GM18499 (cell line): ENCODE data around the gene RFX5.
A peak's percentile ranks its signal among the peaks of the same experiment; 100 is the strongest.
"Not testable (repeated sequence)": the region's sequence is repeated elsewhere in the genome, so short reads cannot be mapped to it uniquely, and the experiment has no call there.

Experiments
- ATAC-seq: cut with Tn5 transposase; IDR thresholded peaks from one replicate; pipeline ENCODE4 v1.9.1; 2021; ENCODE audit warnings: moderate number of reproducible peaks; ENCODE audit not compliant: insufficient read depth, unreplicated experiment

The RFX5 gene

DNA sequence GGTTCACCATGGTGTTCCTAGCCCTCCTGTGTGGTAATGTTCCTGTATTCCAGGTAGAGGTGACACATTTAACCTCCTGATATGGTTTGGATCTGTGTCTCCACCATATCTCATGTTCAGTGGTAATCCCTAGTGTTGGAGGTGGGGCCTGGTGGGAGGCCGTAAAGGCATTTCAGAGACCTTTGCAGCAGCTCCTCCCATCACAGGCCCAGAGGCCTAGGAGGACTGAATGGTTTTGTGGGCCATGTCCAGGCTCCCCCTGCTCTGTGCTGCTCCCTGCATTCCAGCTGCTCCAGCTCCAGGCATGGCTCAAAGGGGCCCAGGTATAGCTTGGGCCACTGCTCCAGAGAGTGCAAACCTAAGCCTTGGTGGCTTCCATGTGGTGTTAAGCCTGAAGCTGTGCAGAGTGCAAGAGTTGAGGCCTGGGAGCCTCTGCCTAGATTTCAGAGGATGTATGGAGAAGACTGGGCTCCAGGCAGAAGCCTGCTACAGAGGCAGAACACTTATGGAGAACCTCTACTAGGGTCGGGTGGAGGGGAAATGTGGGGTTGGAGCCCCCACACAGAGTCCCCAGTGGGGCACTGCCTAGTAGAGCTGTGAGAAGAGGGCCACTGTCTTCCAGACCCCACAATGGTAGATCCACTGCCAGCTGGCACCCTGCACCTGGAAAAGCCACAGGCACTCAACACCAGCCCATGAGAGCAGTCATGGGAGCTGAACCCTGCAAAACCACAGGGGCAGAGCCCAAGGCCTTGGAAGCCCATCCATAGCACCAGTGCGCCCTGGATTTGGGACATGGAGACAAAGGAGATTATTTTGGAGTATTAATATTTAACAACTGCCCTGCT is 15.5 kb upstream of the RFX5 start:
- no peak for ATAC-seq

DNA sequence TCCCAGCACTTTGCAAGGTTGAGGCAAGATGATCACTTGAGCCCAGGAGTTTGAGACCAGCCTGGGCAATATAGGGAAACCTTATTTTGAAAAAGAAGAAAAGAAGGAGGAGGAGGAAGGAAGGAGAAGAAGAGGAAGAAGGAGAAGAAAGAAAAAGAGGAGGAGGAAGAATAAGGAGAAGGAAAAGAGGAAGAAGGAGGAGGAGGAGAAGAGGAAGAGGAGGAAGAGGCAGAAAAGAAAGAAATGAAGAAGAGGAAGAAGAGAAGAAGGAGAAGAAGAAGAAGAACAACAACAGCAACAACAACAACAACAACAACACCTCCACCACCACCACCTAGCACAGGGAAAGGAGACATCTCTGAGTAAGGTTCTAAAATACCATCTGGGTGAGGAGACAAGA is 14.8 kb upstream of the RFX5 start:
- no peak for ATAC-seq

GRCh38 chr1:151356696-151357095 is 9.6 kb upstream of the RFX5 start:
- no peak for ATAC-seq

- ATAC-seq: no peak
Measured at GRCh38 chr1:151352021-151352718, 5.1 kb upstream of the RFX5 start.

GRCh38 chr1:151350323-151350722 is 3.3 kb upstream of the RFX5 start:
- ATAC-seq: not testable (repeated sequence)

GRCh38 chr1:151347523-151348246 is 633 bp upstream of the RFX5 start:
- peak; percentile 10 for ATAC-seq

DNA sequence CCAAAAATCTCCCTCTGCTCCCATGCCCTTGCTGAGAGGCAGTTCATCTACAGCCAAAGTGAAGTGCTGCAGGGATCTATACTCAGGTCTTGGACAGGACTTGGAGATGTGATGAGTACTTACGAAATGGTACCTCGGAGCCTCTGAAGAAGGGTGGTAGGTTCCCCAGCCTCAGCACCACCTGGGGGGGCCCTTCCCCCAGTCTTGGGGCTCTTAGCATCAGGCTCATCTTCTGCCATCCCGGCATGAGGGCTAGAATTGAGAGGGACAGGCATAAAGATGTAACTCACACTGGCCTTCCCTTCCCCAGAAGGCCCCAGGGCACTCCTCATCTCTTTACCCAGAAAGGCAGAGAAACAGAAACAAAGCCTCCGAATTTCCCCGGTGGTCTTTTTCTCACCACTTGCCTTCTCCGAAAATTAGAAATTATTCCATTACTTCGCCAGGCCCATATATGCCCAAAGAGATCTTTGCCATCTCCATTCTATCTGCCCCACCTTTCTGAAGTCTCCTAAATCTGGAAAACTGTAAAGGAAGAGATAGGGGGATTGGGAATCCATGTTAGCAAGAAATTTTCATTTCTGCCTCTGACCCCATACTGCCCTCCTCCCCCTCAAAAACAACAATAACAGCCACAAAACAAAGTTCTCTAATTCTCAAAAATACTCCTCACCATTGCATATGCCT is 827 bp downstream of the RFX5 start:
- no peak for ATAC-seq

DNA sequence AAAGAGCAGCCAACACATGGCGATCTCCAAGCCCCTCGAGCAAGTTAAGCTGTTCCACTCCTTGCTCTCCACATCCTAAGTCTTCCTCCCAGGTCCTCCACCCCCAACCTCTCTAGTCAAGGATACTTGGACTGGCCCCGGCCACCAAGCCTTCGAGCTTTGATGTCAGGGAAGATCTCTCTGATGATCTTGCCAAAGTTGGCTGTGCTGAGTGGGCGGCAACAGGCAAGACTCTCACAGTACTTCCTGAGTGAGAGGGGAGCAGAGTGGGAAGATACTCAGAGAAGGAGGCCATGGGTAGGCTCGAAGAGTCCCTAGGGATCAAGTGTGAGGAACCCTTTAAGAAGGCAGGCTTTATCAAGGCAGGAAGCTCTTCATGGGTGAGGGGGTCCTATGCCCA is 2.8 kb downstream of the RFX5 start:
- no peak for ATAC-seq

GRCh38 chr1:151343587-151343986 is 3.5 kb downstream of the RFX5 start:
- ATAC-seq: no peak

GRCh38 chr1:151342569-151342968 is 4.5 kb downstream of the RFX5 start:
- no peak for ATAC-seq

- ATAC-seq: no peak
Measured at GRCh38 chr1:151342021-151342420, 5.0 kb downstream of the RFX5 start.

GRCh38 chr1:151340870-151341754 is 5.9 kb downstream of the RFX5 start:
- no peak for ATAC-seq

- ATAC-seq: no peak
Measured at GRCh38 chr1:151336556-151336955, 10.5 kb downstream of the RFX5 start.

DNA sequence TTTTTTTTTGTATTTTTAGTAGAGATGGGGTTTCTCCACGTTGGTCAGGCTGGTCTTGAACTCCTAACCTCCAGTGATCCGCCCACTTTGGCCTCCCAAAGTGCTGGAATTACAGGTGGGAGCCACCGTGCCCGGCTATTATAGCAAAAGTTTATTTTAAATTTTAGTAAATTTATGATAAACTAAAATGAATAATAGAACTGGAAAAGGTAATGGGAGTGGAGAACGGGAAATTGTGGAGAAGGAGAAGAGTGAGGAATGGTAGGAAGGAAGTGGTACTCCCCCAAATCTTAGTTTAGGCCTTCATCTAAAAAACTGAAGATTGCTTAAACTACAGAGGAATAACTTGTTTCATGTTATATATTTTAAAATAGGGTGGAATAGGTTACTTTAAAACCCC is 12.2 kb downstream of the RFX5 start:
- no peak for ATAC-seq

GRCh38 chr1:151327903-151328674 is 19.0 kb downstream of the RFX5 start:
- no peak for ATAC-seq

DNA sequence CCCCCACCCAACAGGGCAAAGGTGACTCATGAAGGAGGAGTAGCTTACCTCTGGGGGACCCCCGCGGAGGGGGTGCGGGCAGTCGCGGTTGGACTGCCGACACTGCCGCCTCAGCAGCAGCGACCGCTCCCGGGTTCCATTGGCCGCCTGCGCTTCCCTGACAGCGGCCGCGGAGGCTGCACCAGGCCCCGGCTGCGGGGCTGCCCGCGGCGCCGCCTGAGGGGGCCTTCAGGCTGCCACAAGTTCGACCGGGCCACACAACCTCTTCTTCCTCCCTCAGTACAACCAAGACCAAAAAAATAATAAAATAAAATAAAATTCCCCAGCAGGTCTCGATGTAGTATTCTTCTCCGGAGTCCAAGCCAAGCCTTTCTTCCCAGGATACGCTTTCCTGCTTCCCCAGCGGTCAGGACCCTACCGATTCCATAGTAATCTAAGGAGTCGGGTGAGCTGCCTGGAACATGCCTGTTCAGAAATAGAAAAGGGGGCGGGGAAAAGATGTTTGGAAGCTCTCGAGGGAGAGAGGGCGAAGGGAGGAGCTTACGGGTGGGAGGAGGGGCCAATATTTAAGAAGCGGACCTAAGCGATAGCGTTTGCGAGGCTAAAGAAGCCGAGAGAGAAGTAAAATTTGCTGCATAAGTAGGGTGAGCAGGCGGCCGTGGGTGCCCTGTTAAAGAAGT is 19.7 kb downstream of the RFX5 start, which contains the start of gene PI4KB:
Gene PI4KB (minus strand): TSS at position 194 of the 680 bp plus-strand sequence. CDS start 10,935 bp downstream, outside the sequence.
- peak; percentile 62 for ATAC-seq

DNA sequence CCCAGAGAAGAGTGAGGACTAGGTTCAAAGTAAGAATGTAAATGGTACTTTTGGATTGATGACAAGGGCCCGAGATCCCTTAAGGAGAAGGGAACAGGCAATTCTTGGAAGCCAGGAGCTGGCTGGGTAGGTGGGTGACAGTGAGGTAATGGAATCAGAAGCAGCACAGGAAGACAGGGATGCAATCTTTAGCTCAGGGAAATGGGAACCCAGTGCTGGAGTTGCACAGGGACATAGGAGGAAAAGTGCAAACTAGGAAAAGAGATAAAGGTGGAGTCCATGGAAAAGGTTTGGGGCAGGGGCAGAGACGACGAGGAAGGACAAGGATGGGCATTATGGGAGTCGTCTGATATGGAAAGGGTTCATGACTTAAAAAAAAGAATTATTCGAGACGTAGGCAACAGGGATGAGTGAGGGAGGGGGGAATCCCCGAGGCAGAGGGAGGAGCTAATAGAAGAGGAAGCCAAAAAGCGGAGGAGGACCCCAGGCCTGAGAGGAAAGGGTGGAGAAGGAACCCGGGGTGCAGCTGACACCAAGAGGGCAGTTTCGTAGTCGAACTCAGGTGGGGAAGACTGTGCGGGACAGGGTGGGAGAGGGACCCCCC is 20.3 kb downstream of the RFX5 start:
- ATAC-seq: peak; percentile 20
